Right cardiac atrium (tissue), 5 donors: ENCODE data around the gene NGRN. TPM values are rescaled to one million over a fixed set of nuclear protein-coding genes. Genes with fewer than 3 reads are reported as not detected.

Experiments
- ATAC-seq, 2 donors: fragments of 200-7000 bp; cut with Tn5 transposase; one replicate each; pipeline versions ENCODE4 v1.8.0 to v1.9.1; 2020; ENCODE audit warnings: moderate library complexity in 2 of 2, mild to moderate bottlenecking in 1 of 2
- DNase-seq, 3 donors: peaks; one replicate each; pipeline ENCODE4 v3.0.0-alpha.2; 2020
- H3K27ac ChIP-seq: one replicate; pipeline ENCODE4 v1.5.1; 2013; ENCODE audit warnings: mild to moderate bottlenecking, low read length, control low read depth, moderate library complexity
- H3K27me3 ChIP-seq: one replicate; pipeline ENCODE4 v1.6.1; 2013; ENCODE audit not compliant: control insufficient read depth, insufficient read depth
- H3K4me1 ChIP-seq: one replicate; pipeline ENCODE4 v1.6.1; 2013; ENCODE audit warnings: low read length; ENCODE audit not compliant: control insufficient read depth, insufficient read depth
- H3K4me3 ChIP-seq: one replicate; pipeline ENCODE4 v1.5.1; 2013; ENCODE audit warnings: low read length, control low read depth
- H3K9me3 ChIP-seq: one replicate; pipeline ENCODE4 v1.6.1; 2013; ENCODE audit warnings: low read length; ENCODE audit not compliant: control insufficient read depth
- WGBS: extraction: QIAGEN DNeasy Blood & Tissue Kit; methylation state at CpG from one replicate; pipeline ENCODE4 v1.1.7; 2013; 5-methylcytosine and 5-hydroxymethylcytosine counted together
- intact Hi-C, 4 donors: fragments of 100-400 bp; cut with DNase I; formaldehyde crosslinking; loops; one replicate each; pipeline versions ENCODE4 v1.11.0 to v1.14.0; 2022 to 2023
- long read RNA-seq, 4 donors: library from polyadenylated mRNA; unstranded; transcript quantifications; one replicate each; pipeline ENCODE4 v2.0.0, GENCODE V29; 2020 to 2021
- polyA plus RNA-seq: library from polyadenylated mRNA; stranded (reverse); fragments of 200-250 nt; gene quantifications from one replicate; pipeline ENCODE4 v1.2.3, GENCODE V29; 2013
- total RNA-seq, 4 donors: library from RNA; stranded (reverse); fragmentation: NEBNext Ultra II Directional; extraction: Animal tissue kit (Norgen Biotek cat#: 25700); gene quantifications; one replicate each; pipeline ENCODE4 v1.2.1, GENCODE V29; 2021
- donor health status: healthy with polysubstance abuse.
- donor health status: DM: no; HTN: yes; CAD: no.
- donor health status: DM: no; HTN: no; CAD: no.
- donor health status: DM: no; HTN: yes; CAD: no; lungs with severe emphysema.
- donor health status: DM: yes; HTN: yes; CAD: no.

The NGRN gene
- total RNA-seq (100 to 1,000 TPM; 135 to 159 (median 154) TPM), polyA plus RNA-seq (163 TPM)
- long read RNA-seq, donor 1, full-length matches to known transcripts, result 763 of 763 reads
- long read RNA-seq, donor 1, partial matches to known transcripts, result 0 of 763 reads
- long read RNA-seq, donor 1, other reads (novel, unspliced or antisense), result 0 of 763 reads
- long read RNA-seq, donor 2, full-length matches to known transcripts, result 259 of 275 reads
- long read RNA-seq, donor 2, partial matches to known transcripts, result 15 of 275 reads
- long read RNA-seq, donor 2, other reads (novel, unspliced or antisense), result 1 of 275 reads
- long read RNA-seq, donor 3, full-length matches to known transcripts, result 1,725 of 1,746 reads
- long read RNA-seq, donor 3, partial matches to known transcripts, result 17 of 1,746 reads
- long read RNA-seq, donor 3, other reads (novel, unspliced or antisense), result 4 of 1,746 reads
- long read RNA-seq, donor 4, full-length matches to known transcripts, result 324 of 324 reads
- long read RNA-seq, donor 4, partial matches to known transcripts, result 0 of 324 reads
- long read RNA-seq, donor 4, other reads (novel, unspliced or antisense), result 0 of 324 reads

- intact Hi-C loops, result no loop called here
- no peaks in the 10 kb centered on the region for H3K27me3 ChIP-seq
- under 1% methylated on average over 59 of the region's 59 CpGs for WGBS
- peak; percentile 96 to 97 for ATAC-seq
- peaks cover 9% of the 10 kb centered on the region for H3K4me1 ChIP-seq
- H3K27ac ChIP-seq, result peak within 1 kb of the TSS; percentile 81
- peak; percentile 92 to 96 (median 95) for DNase-seq
- H3K9me3 ChIP-seq, result no peaks in the 10 kb centered on the region
- H3K4me3 ChIP-seq, result peak within 1 kb of the TSS; percentile 75
Measured at GRCh38 chr15:90265271-90266060, at the start of gene NGRN. NGRN (plus strand) TSS chr15:90265672; CDS start chr15:90265713, 41 bp downstream.

GRCh38 chr15:90217671-90218394 is 47.6 kb upstream of the NGRN start:
- H3K27me3 ChIP-seq, result no peaks in the 10 kb centered on the region
- WGBS, result 72% methylated on average over 9 of the region's 9 CpGs
- intact Hi-C loops, result no loop called here
- ATAC-seq, result no peak
- no peak for DNase-seq
- no peak overlapping the region for H3K27ac ChIP-seq
- H3K4me1 ChIP-seq, result peaks cover 2% of the 10 kb centered on the region
- no peak overlapping the region for H3K4me3 ChIP-seq
- H3K9me3 ChIP-seq, result no peaks in the 10 kb centered on the region

GRCh38 chr15:90219421-90220141 is 45.9 kb upstream of the NGRN start:
- Histone ChIP-seq H3K4me1 (peaks cover 2% of the 10 kb centered on the region), H3K4me3 (no peak overlapping the region), H3K9me3 (no peaks in the 10 kb centered on the region), H3K27me3 (no peaks in the 10 kb centered on the region), H3K27ac (no peak overlapping the region)
- 65% methylated on average over 17 of the region's 17 CpGs for WGBS
- peak; percentile 21 to 65 for ATAC-seq
- DNase-seq, result peak; percentile 51 to 82 (median 78)
- intact Hi-C loops, result no loop called here

- no peak overlapping the region for H3K27ac ChIP-seq
Measured at GRCh38 chr15:90221246-90221900, 44.1 kb upstream of the NGRN start.

GRCh38 chr15:90222547-90222946 is 42.9 kb upstream of the NGRN start:
- no peak overlapping the region for H3K27ac ChIP-seq
- H3K27me3 ChIP-seq, result no peaks in the 10 kb centered on the region
- no peak for DNase-seq
- WGBS, result 78% methylated on average over 2 of the region's 2 CpGs
- H3K4me1 ChIP-seq, result peaks cover 2% of the 10 kb centered on the region
- ATAC-seq, result no peak
- no peak overlapping the region for H3K4me3 ChIP-seq
- intact Hi-C loops, result no loop called here
- no peaks in the 10 kb centered on the region for H3K9me3 ChIP-seq

More at GRCh38 chr15:90221246-90221900, 44.1 kb upstream of the NGRN start:
- no peaks in the 10 kb centered on the region for H3K9me3 ChIP-seq
- peak; percentile 85 to 93 (median 92) for DNase-seq
- peaks cover 2% of the 10 kb centered on the region for H3K4me1 ChIP-seq
- intact Hi-C loops, result no loop called here
- no peak overlapping the region for H3K4me3 ChIP-seq
- H3K27me3 ChIP-seq, result no peaks in the 10 kb centered on the region
- peak; percentile 73 to 86 for ATAC-seq
- WGBS, result 33% methylated on average over 14 of the region's 14 CpGs

GRCh38 chr15:90223441-90224165 is 41.9 kb upstream of the NGRN start:
- WGBS, result 92% methylated on average over 22 of the region's 22 CpGs
- intact Hi-C loops, result no loop called here

GRCh38 chr15:90225047-90225446 is 40.4 kb upstream of the NGRN start:
- Histone ChIP-seq H3K4me3 (no peak overlapping the region), H3K4me1 (peaks cover 2% of the 10 kb centered on the region), H3K27ac (no peak overlapping the region), H3K9me3 (no peaks in the 10 kb centered on the region), H3K27me3 (no peaks in the 10 kb centered on the region)
- intact Hi-C loops, result no loop called here
- 91% methylated on average over 17 of the region's 17 CpGs for WGBS
- no peak for ATAC-seq
- no peak for DNase-seq

More at GRCh38 chr15:90223441-90224165, 41.9 kb upstream of the NGRN start:
- peaks cover 2% of the 10 kb centered on the region for H3K4me1 ChIP-seq
- H3K27me3 ChIP-seq, result no peaks in the 10 kb centered on the region
- no peak overlapping the region for H3K4me3 ChIP-seq
- no peaks in the 10 kb centered on the region for H3K9me3 ChIP-seq
- no peak overlapping the region for H3K27ac ChIP-seq
- DNase-seq (no peak), ATAC-seq (no peak)

GRCh38 chr15:90225504-90226234 is 39.8 kb upstream of the NGRN start:
- Histone ChIP-seq H3K4me3 (no peak overlapping the region), H3K27me3 (no peaks in the 10 kb centered on the region), H3K9me3 (no peaks in the 10 kb centered on the region), H3K4me1 (peaks cover 1% of the 10 kb centered on the region), H3K27ac (no peak overlapping the region)
- 85% methylated on average over 18 of the region's 18 CpGs for WGBS
- ATAC-seq (no peak), DNase-seq (peak in 1 of 3 donors; percentile 56)
- intact Hi-C loops, result no loop called here

GRCh38 chr15:90227336-90227735 is 38.1 kb upstream of the NGRN start:
- H3K27ac ChIP-seq, result no peak overlapping the region
- ATAC-seq, result no peak
- peak in 1 of 3 donors; percentile 23 for DNase-seq
- WGBS, result 90% methylated on average over 7 of the region's 7 CpGs
- H3K4me1 ChIP-seq, result peaks cover 2% of the 10 kb centered on the region
- intact Hi-C loops, result no loop called here
- no peaks in the 10 kb centered on the region for H3K9me3 ChIP-seq
- H3K4me3 ChIP-seq, result no peak overlapping the region
- no peaks in the 10 kb centered on the region for H3K27me3 ChIP-seq
